Stomach smooth muscle (tissue), 2 donors: Measurements from ENCODE around the gene CLDN7.
A peak's percentile ranks its signal among the peaks of the same experiment; 100 is the strongest.

Source experiments
- H3K27ac ChIP-seq: one replicate; pipeline ENCODE4 v1.7.0; 2013; ENCODE audit warnings: mild to moderate bottlenecking, low read length, inconsistent platforms
- H3K27me3 ChIP-seq, 2 donors: one replicate each; pipeline ENCODE4 v1.7.0; 2013; ENCODE audit warnings: low read length in 2 of 2; ENCODE audit not compliant: insufficient read depth in 2 of 2, control insufficient read depth in 1 of 2
- H3K36me3 ChIP-seq, 2 donors: one replicate each; pipeline ENCODE4 v1.7.0; 2013; ENCODE audit warnings: low read length in 2 of 2; ENCODE audit not compliant: control insufficient read depth in 2 of 2, insufficient read depth in 2 of 2
- H3K4me1 ChIP-seq: one replicate; pipeline ENCODE4 v1.7.0; 2013; ENCODE audit warnings: low read length; ENCODE audit not compliant: control insufficient read depth, insufficient read depth
- H3K4me3 ChIP-seq, 2 donors: one replicate each; pipeline ENCODE4 v1.7.0; 2013; ENCODE audit warnings: low read length in 2 of 2
- H3K9ac ChIP-seq, 2 donors: one replicate each; pipeline ENCODE4 v1.7.0; 2013; ENCODE audit warnings: low read length in 2 of 2, mild to moderate bottlenecking in 1 of 2
- H3K9me3 ChIP-seq, 2 donors: one replicate each; pipeline ENCODE4 v1.7.0; 2013; ENCODE audit warnings: low read length in 2 of 2; ENCODE audit not compliant: control insufficient read depth in 2 of 2
- donor health status: healthy.
- donor health status: Pancreatic carcinoma.

CLDN7 gene

DNA sequence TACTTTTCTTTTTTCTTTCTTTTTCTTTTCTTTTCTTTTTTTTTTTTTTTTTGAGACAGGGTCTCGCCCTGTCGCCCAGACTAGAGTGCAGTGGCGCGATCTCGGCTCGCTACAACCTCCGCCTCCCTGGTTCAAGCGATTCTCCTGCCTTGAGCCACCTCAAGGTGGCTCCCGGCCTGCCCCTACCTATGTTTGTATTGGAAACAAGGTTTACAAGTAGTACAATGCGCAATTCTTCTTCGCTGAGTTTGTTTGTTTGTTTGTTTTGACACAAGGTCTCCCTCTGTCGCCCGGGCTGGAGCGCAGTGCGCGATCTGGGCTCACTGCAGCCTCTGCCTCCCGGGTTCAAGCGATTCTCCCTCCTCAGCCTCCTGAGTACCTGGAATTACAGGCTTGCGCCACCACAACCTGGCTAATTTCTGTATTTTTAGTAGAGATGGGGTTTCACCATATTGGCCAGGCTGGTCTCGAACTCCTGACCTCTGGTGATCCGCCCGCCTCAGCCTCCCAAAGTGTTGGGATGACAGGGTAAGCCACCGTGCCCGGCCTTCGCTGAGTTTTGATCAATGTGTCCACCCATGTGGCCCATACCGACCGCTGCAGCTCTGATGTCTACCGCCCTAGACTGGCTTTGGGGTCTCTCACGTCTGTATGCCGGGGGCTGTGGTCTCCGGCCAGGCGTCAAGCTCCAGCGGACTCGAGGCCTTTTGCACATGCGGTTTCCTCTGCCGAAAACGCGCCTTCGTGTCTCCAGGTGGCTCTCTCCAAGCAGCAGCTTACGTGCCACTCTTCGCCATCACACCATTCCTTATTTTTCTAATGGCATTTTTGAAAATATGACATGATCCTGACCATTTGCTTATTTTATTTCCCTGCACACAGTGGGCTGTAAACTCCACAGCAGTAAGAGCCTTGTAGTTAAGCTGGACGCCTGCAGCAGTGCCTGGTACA is 33.2 kb upstream of the CLDN7 start:
- Histone ChIP-seq H3K27ac (peak overlapping the region; percentile 55), H3K9ac (peak overlapping the region in 1 of 2 donors; percentile 5), H3K4me3 (peak overlapping the region in 1 of 2 donors; percentile 52), H3K27me3 (peaks cover 0 to 14% of the 10 kb centered on the region in 2 donors), H3K9me3 (no peaks in the 10 kb centered on the region), H3K36me3 (no peaks in the 10 kb centered on the region), H3K4me1 (peaks cover 50% of the 10 kb centered on the region)

GRCh38 chr17:7294614-7295153 is 32.4 kb upstream of the CLDN7 start, which contains the start of gene YBX2:
Gene YBX2, minus strand, starts transcription at chr17:7294639. Its CDS starts 139 bp downstream, at chr17:7294500.
- peak within 1 kb of the TSS in 1 of 2 donors; percentile 54 for H3K4me3 ChIP-seq
- H3K27me3 ChIP-seq: peaks cover 0 to 14% of the 10 kb centered on the region in 2 donors
- no peaks in the 10 kb centered on the region for H3K36me3 ChIP-seq
- H3K4me1 ChIP-seq: peaks cover 55% of the 10 kb centered on the region
- no peak within 1 kb of the TSS for H3K27ac ChIP-seq
- no peaks in the 10 kb centered on the region for H3K9me3 ChIP-seq
- peak within 1 kb of the TSS in 1 of 2 donors; percentile 21 for H3K9ac ChIP-seq

- H3K9me3 ChIP-seq: no peaks in the 10 kb centered on the region
- peak overlapping the region in 1 of 2 donors; percentile 21 for H3K9ac ChIP-seq
- H3K27ac ChIP-seq: no peak overlapping the region
- peaks cover 0 to 14% of the 10 kb centered on the region in 2 donors for H3K27me3 ChIP-seq
- H3K36me3 ChIP-seq: no peaks in the 10 kb centered on the region
- H3K4me3 ChIP-seq: peak overlapping the region in 1 of 2 donors; percentile 52
- peaks cover 56% of the 10 kb centered on the region for H3K4me1 ChIP-seq
Observed at GRCh38 chr17:7293816-7294613, 31.7 kb upstream of the CLDN7 start.

DNA sequence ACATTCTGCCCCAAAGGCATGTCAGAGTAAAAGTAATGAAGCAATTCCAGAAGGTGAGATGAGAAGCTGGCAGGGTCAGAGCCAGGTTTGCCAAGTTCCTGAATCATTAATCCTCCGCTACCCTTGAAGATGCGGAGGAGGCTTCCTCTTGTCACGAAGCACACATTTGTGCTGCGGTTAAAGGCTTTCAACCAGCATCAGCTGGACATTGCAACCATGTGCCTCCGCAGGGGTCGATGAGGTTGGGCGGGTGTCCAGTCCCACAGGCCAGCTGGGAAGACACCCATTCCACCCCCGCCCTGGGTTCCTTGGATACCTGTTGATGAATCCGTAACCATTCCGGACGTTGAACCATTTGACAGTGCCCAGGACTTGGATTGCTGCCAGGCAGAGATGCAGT is 30.9 kb upstream of the CLDN7 start:
- Histone ChIP-seq H3K27ac (peak overlapping the region; percentile 46), H3K4me1 (peaks cover 56% of the 10 kb centered on the region), H3K27me3 (peaks cover 0 to 14% of the 10 kb centered on the region in 2 donors), H3K9ac (peak overlapping the region in 1 of 2 donors; percentile 4), H3K9me3 (no peaks in the 10 kb centered on the region), H3K4me3 (peak overlapping the region in 1 of 2 donors; percentile 15), H3K36me3 (no peaks in the 10 kb centered on the region)

DNA sequence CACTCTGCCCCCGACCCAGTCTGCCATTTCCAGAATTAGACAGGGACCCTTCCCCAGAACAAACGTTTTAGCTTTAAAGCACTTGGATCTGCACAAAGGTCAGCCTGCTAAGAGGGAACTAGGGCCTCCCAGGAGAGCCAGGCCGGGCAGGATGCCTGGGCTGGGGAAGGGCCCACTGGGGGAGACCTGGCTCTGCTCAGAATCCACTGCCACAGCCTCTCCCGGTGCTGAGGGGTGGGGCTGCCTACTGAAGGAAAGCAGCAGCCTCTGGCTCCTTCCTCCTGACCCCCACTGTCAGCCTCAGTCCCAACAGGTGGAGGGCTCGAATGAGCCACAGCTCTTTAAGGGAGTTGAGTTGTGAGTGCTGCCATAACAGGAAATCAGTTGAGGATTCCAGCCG is 30.5 kb upstream of the CLDN7 start:
- Histone ChIP-seq H3K4me1 (peaks cover 56% of the 10 kb centered on the region), H3K27me3 (peaks cover 0 to 14% of the 10 kb centered on the region in 2 donors), H3K27ac (peak overlapping the region; percentile 46), H3K36me3 (no peaks in the 10 kb centered on the region), H3K9me3 (no peaks in the 10 kb centered on the region), H3K4me3 (no peak overlapping the region), H3K9ac (peak overlapping the region in 1 of 2 donors; percentile 4)

DNA sequence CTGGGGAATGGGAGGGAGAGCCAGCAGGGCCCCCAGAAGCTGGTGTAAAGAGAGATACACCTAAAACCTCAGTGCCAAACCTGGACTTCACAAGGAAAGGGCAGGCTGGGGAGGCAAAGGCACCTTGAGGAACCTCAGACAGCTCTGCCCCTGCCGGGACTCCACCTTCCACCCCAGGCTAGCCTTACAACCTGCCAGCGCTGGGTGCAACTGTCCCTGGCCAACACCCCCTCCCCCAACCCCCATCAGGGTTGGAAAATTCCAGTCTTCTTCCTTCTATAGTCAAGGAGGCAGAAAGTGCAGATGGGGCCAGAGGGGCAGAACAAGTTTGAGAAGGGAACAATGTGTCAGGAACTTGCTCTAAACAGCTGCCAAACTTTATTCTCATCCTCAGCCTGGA is 29.9 kb upstream of the CLDN7 start:
- peak overlapping the region; percentile 46 for H3K27ac ChIP-seq
- no peaks in the 10 kb centered on the region for H3K36me3 ChIP-seq
- no peaks in the 10 kb centered on the region for H3K9me3 ChIP-seq
- H3K27me3 ChIP-seq: peaks cover 0 to 14% of the 10 kb centered on the region in 2 donors
- H3K9ac ChIP-seq: peak overlapping the region in 1 of 2 donors; percentile 13
- H3K4me3 ChIP-seq: no peak overlapping the region
- H3K4me1 ChIP-seq: peaks cover 56% of the 10 kb centered on the region

DNA sequence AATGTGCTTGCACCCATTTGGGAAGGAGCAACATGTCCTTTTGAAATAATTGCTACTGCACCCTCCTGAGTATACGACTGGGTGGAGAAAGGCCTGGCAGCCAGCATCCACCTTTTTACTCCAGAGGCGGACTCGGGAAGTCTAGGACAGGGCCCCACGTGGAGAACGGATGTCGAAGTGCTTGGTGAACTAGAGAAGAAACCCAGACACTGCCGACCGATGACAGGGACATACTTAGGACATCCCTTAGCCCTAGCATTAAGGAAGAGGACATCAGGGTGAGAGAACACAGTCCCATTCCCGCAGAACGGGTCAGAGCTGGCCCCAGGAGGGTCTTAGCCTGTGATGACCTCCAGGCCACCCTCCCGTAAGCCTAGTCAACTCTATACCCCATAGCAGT is 28.4 kb upstream of the CLDN7 start:
- Histone ChIP-seq H3K27ac (no peak overlapping the region), H3K4me1 (peaks cover 50% of the 10 kb centered on the region)

DNA sequence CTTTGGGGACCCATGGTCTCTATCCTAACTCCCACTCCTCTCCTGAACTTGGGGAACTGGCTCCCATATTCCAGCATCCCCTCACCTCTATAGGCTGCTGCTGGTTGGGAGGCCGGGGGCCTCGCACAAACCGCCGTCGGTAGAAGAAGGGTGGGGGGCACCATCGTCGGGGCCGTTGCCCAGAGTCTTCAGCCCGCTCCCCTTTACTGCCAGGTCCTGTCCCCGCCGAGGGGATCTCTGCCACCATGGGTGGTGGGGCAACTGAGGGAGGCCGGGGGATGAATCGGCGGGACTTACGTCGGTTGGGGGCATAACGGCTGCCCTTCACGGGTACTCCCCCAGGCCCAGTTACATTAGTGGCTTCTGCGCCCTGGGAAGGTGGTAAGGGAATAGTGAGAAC is 27.9 kb upstream of the CLDN7 start:
- peaks cover 0 to 14% of the 10 kb centered on the region in 2 donors for H3K27me3 ChIP-seq
- H3K4me3 ChIP-seq: no peak overlapping the region
- H3K27ac ChIP-seq: peak overlapping the region; percentile 24
- H3K9ac ChIP-seq: no peak overlapping the region
- peaks cover 14 to 16% of the 10 kb centered on the region in 2 donors for H3K36me3 ChIP-seq
- peaks cover 50% of the 10 kb centered on the region for H3K4me1 ChIP-seq
- H3K9me3 ChIP-seq: no peaks in the 10 kb centered on the region

More for the DNA sequence above, 28.4 kb upstream of the CLDN7 start:
- peaks cover 9 to 11% of the 10 kb centered on the region in 2 donors for H3K36me3 ChIP-seq
- H3K9ac ChIP-seq: no peak overlapping the region
- no peaks in the 10 kb centered on the region for H3K9me3 ChIP-seq
- no peak overlapping the region for H3K4me3 ChIP-seq
- peaks cover 0 to 14% of the 10 kb centered on the region in 2 donors for H3K27me3 ChIP-seq

DNA sequence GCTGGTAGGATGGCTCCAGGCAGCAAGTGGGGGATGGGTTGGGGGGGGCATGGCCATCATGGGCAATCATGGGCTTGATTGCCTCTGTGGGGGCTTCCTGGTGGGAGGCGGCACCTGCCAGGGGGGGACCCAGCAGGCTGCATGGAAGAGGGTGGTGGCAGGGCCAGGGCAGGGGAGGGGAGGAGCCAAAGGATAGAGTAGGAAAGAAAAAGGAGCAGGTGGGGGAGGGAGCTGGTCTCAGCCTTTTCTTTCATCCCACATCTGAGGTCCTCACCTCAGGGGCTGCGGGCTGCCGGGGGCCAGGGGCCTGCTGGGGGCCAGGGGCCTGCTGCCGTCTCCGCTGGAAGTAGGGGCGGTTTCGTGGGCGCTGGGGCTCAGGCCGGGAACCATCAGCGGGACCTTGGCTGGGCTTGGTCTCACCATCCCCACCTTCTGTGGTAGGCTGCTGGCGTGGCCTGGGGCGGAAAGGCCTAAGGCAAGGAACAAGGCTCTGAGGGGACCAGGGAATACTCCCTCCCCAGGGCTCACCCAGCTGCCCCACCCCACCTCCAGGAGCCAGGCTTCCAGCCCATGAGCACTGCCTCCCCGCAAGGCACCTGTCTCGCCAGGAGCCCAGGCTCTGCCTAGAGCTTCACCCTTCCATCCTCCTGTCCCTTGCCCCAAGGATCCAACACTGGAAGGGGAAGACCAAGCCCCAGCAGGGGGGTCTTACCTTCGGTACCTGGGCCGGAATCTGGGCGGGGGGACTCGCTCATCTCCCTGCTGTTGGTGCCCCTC is 27.2 kb upstream of the CLDN7 start:
- peaks cover 52% of the 10 kb centered on the region for H3K4me1 ChIP-seq
- H3K27ac ChIP-seq: peak overlapping the region; percentile 24
- H3K9ac ChIP-seq: no peak overlapping the region
- no peaks in the 10 kb centered on the region for H3K9me3 ChIP-seq
- no peak overlapping the region for H3K4me3 ChIP-seq
- H3K36me3 ChIP-seq: peaks cover 21 to 23% of the 10 kb centered on the region in 2 donors
- H3K27me3 ChIP-seq: peaks cover 0 to 11% of the 10 kb centered on the region in 2 donors

DNA sequence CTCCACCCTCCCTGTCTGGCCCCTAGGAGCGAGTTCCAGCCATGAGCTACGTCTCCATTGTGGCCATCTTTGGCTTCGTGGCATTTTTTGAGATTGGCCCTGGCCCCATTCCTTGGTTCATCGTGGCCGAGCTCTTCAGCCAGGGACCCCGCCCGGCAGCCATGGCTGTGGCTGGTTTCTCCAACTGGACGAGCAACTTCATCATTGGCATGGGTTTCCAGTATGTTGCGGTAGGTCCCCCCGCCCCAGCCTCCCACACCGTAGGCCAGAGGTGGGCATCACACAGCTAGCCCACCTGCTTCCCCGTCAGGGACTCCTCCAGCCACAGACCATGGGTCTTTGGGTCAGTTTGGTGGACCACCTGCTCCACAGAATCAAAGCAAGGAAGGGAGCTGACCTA is 23.4 kb upstream of the CLDN7 start:
- Histone ChIP-seq H3K36me3 (peaks cover 26 to 31% of the 10 kb centered on the region in 2 donors), H3K9ac (no peak overlapping the region), H3K27ac (peak overlapping the region; percentile 93), H3K4me1 (peaks cover 54% of the 10 kb centered on the region), H3K9me3 (no peaks in the 10 kb centered on the region), H3K27me3 (no peaks in the 10 kb centered on the region), H3K4me3 (no peak overlapping the region)
